Sigmoid colon (tissue), 4 donors: ENCODE measurements around the gene SLFN12L.

ENCODE experiments used
- EP300 ChIP-seq, 4 donors: sonication (generic); formaldehyde crosslinking; IDR thresholded peaks; one replicate each; pipeline ENCODE4 v1.6.1; 2017; ENCODE audit warnings: antibody characterized with exemption in 4 of 4
- POLR2A ChIP-seq, 2 donors: fragments of 450-650 bp; IDR thresholded peaks; one replicate each; pipeline ENCODE4 v1.6.1; 2016; ENCODE audit warnings: antibody characterized with exemption in 2 of 2, mild to moderate bottlenecking in 2 of 2, moderate library complexity in 2 of 2
- POLR2AphosphoS5 ChIP-seq, 4 donors: sonication (generic); formaldehyde crosslinking; IDR thresholded peaks; one replicate each; pipeline ENCODE4 v1.6.1; 2017; ENCODE audit warnings: antibody characterized with exemption in 4 of 4
- TF ChIP-seq, protein P1 (sequence below), 4 experiments: fragments of 450-650 bp in 3 of 4; fragments of 200-600 bp in 1 of 4; IDR thresholded peaks; one replicate each; pipeline ENCODE4 v1.5.1; 2016 to 2019; ENCODE audit warnings: antibody characterized with exemption in 4 of 4, mild to moderate bottlenecking in 3 of 4, moderate library complexity in 2 of 4

DNA sequence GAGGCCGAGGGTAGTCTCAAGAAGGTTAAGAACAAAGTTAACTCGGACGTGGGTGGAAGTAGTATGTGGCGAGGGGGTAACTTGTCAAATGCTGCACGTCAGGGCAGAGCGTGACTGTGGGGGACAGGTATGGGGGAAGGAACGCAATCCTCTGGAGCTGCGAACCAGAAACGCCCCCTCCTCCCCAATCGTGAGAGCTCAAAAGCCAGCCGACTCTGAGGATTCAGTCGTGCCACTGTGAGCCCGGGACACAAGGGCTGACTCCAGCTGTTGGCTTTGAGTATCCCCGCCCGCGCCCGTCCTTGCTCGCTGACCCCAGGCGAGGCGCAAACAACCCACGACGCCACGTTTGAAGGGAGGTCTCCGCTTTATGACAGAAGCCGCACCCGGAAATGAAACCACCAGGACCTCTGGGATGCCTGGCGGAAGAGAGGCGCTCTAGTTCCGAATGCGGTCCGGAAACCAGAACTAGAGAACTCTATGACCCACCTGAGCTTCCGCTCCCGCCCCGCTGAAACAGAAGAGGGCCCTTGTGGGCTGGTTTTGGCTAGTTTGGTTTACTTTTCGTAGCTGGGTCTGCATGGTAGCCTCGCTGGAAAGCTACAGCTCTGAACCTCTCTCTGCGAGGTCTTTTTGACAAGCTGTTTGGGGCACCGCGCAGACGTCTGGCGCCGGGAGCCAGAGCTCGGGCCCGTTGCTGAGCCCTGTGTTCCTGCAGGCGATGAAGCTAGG, 40.9 kb upstream of the SLFN12L start, which contains the start of gene PEX12:
- TF ChIP-seq, protein P1, sequence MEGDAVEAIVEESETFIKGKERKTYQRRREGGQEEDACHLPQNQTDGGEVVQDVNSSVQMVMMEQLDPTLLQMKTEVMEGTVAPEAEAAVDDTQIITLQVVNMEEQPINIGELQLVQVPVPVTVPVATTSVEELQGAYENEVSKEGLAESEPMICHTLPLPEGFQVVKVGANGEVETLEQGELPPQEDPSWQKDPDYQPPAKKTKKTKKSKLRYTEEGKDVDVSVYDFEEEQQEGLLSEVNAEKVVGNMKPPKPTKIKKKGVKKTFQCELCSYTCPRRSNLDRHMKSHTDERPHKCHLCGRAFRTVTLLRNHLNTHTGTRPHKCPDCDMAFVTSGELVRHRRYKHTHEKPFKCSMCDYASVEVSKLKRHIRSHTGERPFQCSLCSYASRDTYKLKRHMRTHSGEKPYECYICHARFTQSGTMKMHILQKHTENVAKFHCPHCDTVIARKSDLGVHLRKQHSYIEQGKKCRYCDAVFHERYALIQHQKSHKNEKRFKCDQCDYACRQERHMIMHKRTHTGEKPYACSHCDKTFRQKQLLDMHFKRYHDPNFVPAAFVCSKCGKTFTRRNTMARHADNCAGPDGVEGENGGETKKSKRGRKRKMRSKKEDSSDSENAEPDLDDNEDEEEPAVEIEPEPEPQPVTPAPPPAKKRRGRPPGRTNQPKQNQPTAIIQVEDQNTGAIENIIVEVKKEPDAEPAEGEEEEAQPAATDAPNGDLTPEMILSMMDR (IDR thresholded peaks at IDR 0.05), result no peak
- TF ChIP-seq POLR2AphosphoS5 (IDR thresholded peaks at IDR 0.05), result peak; percentile 81 to 88 (median 84)
- peak; percentile 65 to 70 for TF ChIP-seq POLR2A (IDR thresholded peaks at IDR 0.05)
- TF ChIP-seq EP300 (IDR thresholded peaks at IDR 0.05), result no peak
